H1 (cell line): Measurements from ENCODE around the gene RASAL2. TPM values are rescaled to one million over a fixed set of nuclear protein-coding genes. Genes with fewer than 3 reads are reported as not detected.

Source experiments
- CTCF ChIA-PET: fragments of 300-600 bp; sonication (Branson Sonifier 250); formaldehyde crosslinking; loops from one replicate; lab custom pipeline; 2021; ENCODE audit not compliant: partially characterized antibody; lab: Charles Lee
- POLR2A ChIA-PET: fragments of 300-600 bp; sonication (Branson Sonifier 250); formaldehyde crosslinking; loops from one replicate; lab custom pipeline; 2021; ENCODE audit warnings: inconsistent platforms; ENCODE audit not compliant: partially characterized antibody; lab: Charles Lee
- DNase-seq, 2 experiments: peaks; one replicate each; pipeline versions ENCODE4 v3.0.0 to v3.0.0-alpha.2; 2010 to 2022; ENCODE audit warnings: low spot score in 2 of 2, low read depth in 1 of 2, mixed read lengths in 1 of 2
- FAIRE-seq: peaks from 2 replicates; lab custom pipeline; 2011; peaks lifted over from hg19 to GRCh38; lab: Jason Lieb, UNC
- H2AFZ ChIP-seq: 2 replicates; pipeline ENCODE4 v1.8.1; 2012; ENCODE audit warnings: low read length, inconsistent platforms
- H2AK5ac ChIP-seq: 2 replicates; pipeline ENCODE4 v1.6.1; 2013; ENCODE audit warnings: low read depth, low read length
- H2BK120ac ChIP-seq: replicated peaks from 2 replicates; pipeline ENCODE3; 2013; ENCODE audit warnings: low read depth, low read length, inconsistent platforms
- H2BK12ac ChIP-seq: 2 replicates; pipeline ENCODE4 v1.6.1; 2013; ENCODE audit warnings: low read depth, low read length
- H2BK15ac ChIP-seq: 2 replicates; pipeline ENCODE4 v1.6.1; 2013; ENCODE audit warnings: low read length
- H2BK20ac ChIP-seq: 2 replicates; pipeline ENCODE4 v1.6.1; 2013; ENCODE audit warnings: low read length
- H2BK5ac ChIP-seq: 2 replicates; pipeline ENCODE4 v1.6.1; 2013; ENCODE audit warnings: low read depth, low read length
- H3K14ac ChIP-seq: 2 replicates; pipeline ENCODE4 v1.6.1; 2013; ENCODE audit warnings: inconsistent platforms; ENCODE audit not compliant: insufficient read length
- H3K18ac ChIP-seq: 2 replicates; pipeline ENCODE4 v1.6.1; 2013; ENCODE audit warnings: low read length; ENCODE audit errors: extremely low read depth
- H3K23ac ChIP-seq: 2 replicates; pipeline ENCODE4 v1.6.1; 2013; ENCODE audit warnings: inconsistent platforms; ENCODE audit not compliant: insufficient read length
- H3K23me2 ChIP-seq: 2 replicates; pipeline ENCODE4 v1.6.1; 2013; ENCODE audit warnings: low read depth, low read length
- H3K27ac ChIP-seq: 2 replicates; pipeline ENCODE4 v1.6.1; 2011; ENCODE audit warnings: low read depth, low read length, inconsistent platforms
- H3K27me3 ChIP-seq, 4 experiments: replicated peaks in 1 of 4; 1 replicate in 1 of 4; 2 replicates in 3 of 4; pipeline versions ENCODE4 v1.6.1 to v1.8.1; 2011 to 2013; ENCODE audit warnings: low read length in 3 of 4, mild to moderate bottlenecking in 3 of 4, inconsistent platforms in 2 of 4, mixed read lengths in 2 of 4, moderate library complexity in 1 of 4; ENCODE audit not compliant: control insufficient read depth in 3 of 4, insufficient read depth in 3 of 4; ENCODE audit errors: extremely low read depth in 1 of 4
- H3K36me3 ChIP-seq, 4 experiments: 2 replicates each; pipeline versions ENCODE4 v1.6.1 to v1.8.1; 2011 to 2013; ENCODE audit warnings: mild to moderate bottlenecking in 4 of 4, low read length in 3 of 4, moderate library complexity in 2 of 4, control low read depth in 1 of 4, inconsistent platforms in 1 of 4; ENCODE audit not compliant: insufficient read depth in 4 of 4, control insufficient read depth in 2 of 4
- H3K4ac ChIP-seq: replicated peaks from 2 replicates; pipeline ENCODE3; 2013; ENCODE audit warnings: low read length, low read depth, mixed read lengths, inconsistent platforms; ENCODE audit not compliant: insufficient read length
- H3K4me1 ChIP-seq, 4 experiments: replicated peaks in 1 of 4; 1 replicate in 1 of 4; 2 replicates in 3 of 4; pipeline versions ENCODE4 v1.6.1 to v1.8.1; 2011 to 2013; ENCODE audit warnings: low read length in 3 of 4, inconsistent platforms in 2 of 4, mixed read lengths in 1 of 4; ENCODE audit not compliant: insufficient read depth in 4 of 4, control insufficient read depth in 3 of 4
- H3K4me2 ChIP-seq, 2 experiments: 2 replicates each; pipeline versions ENCODE4 v1.6.1 to v1.8.1; 2011 to 2013; ENCODE audit warnings: low read depth in 2 of 2, low read length in 2 of 2, control low read depth in 1 of 2, inconsistent platforms in 1 of 2, mild to moderate bottlenecking in 1 of 2; ENCODE audit not compliant: insufficient read depth in 1 of 2
- H3K4me3 ChIP-seq, 4 experiments: fragments of 200-600, 300-600 bp in 1 of 4; sonication (generic), shearing (Covaris generic), sonication (Bioruptor Twin) in 1 of 4; 2 replicates each; pipeline versions ENCODE4 v1.5.1 to v1.8.1; 2011 to 2016; ENCODE audit warnings: low read length in 4 of 4, low read depth in 3 of 4, control low read depth in 2 of 4, inconsistent platforms in 2 of 4, mild to moderate bottlenecking in 2 of 4, mixed read lengths in 1 of 4, moderate library complexity in 1 of 4; ENCODE audit not compliant: insufficient read depth in 2 of 4; ENCODE audit errors: extremely low read depth in 1 of 4
- H3K56ac ChIP-seq: replicated peaks from 2 replicates; pipeline ENCODE3; 2013; ENCODE audit warnings: low read depth, mild to moderate bottlenecking, mixed read lengths, low read length, inconsistent platforms; ENCODE audit not compliant: insufficient read length
- H3K79me1 ChIP-seq: 2 replicates; pipeline ENCODE4 v1.6.1; 2013; ENCODE audit warnings: low read depth, low read length, control low read depth
- H3K79me2 ChIP-seq, 2 experiments: 2 replicates each; pipeline versions ENCODE4 v1.6.1 to v1.8.1; 2012 to 2013; ENCODE audit warnings: low read length in 2 of 2, mild to moderate bottlenecking in 2 of 2, inconsistent platforms in 1 of 2; ENCODE audit not compliant: insufficient read depth in 2 of 2, control insufficient read depth in 1 of 2
- H3K9ac ChIP-seq, 4 experiments: replicated peaks in 1 of 4; 1 replicate in 1 of 4; 2 replicates in 3 of 4; pipeline versions ENCODE4 v1.6.1 to v1.8.1; 2011 to 2013; ENCODE audit warnings: low read depth in 3 of 4, low read length in 3 of 4, control low read depth in 2 of 4, mild to moderate bottlenecking in 2 of 4, moderate library complexity in 2 of 4, inconsistent platforms in 1 of 4; ENCODE audit errors: extremely low read depth in 1 of 4
- H3K9me3 ChIP-seq, 2 experiments: 2 replicates each; pipeline versions ENCODE4 v1.6.1 to v1.8.1; 2012 to 2013; ENCODE audit warnings: mild to moderate bottlenecking in 2 of 2, moderate library complexity in 2 of 2, control low read depth in 1 of 2, inconsistent platforms in 1 of 2, low read depth in 1 of 2, low read length in 1 of 2, mixed read lengths in 1 of 2; ENCODE audit not compliant: insufficient read depth in 2 of 2
- H4K20me1 ChIP-seq, 2 experiments: replicated peaks in 1 of 2; 2 replicates each; pipeline versions ENCODE3 to v1.8.1; 2011 to 2013; ENCODE audit warnings: inconsistent platforms in 2 of 2, low read length in 2 of 2, mild to moderate bottlenecking in 1 of 2; ENCODE audit not compliant: insufficient read depth in 2 of 2, control insufficient read depth in 1 of 2
- H4K5ac ChIP-seq: 2 replicates; pipeline ENCODE4 v1.6.1; 2013; ENCODE audit warnings: low read length, low read depth, mixed read lengths, inconsistent platforms; ENCODE audit not compliant: insufficient read length
- H4K8ac ChIP-seq: 2 replicates; pipeline ENCODE4 v1.8.0; 2013; ENCODE audit warnings: mild to moderate bottlenecking, moderate library complexity, low read length, inconsistent platforms; ENCODE audit not compliant: insufficient read depth; ENCODE audit errors: extremely low read depth
- H4K91ac ChIP-seq: replicated peaks from 2 replicates; pipeline ENCODE3; 2013; ENCODE audit warnings: low read length, mixed read lengths, inconsistent platforms; ENCODE audit not compliant: insufficient read length
- ASH2L ChIP-seq: fragments of 200-600, 300-600 bp; sonication (generic); IDR thresholded peaks from one replicate; pipeline ENCODE4 v1.7.1; 2017; ENCODE audit warnings: low read length
- BCL11A ChIP-seq, 2 experiments: IDR thresholded peaks; one replicate each; pipeline ENCODE4 v1.6.1; 2011; ENCODE audit warnings: low read depth in 2 of 2, low read length in 2 of 2, mild to moderate bottlenecking in 2 of 2
- CBX5 ChIP-seq: fragments of 300-800, 300-1000 bp; sonication (generic); IDR thresholded peaks from 2 replicates; pipeline ENCODE4 v1.7.1; 2016; ENCODE audit warnings: antibody characterized with exemption, low read length, low read depth
- CREB1 ChIP-seq: IDR thresholded peaks from 2 replicates; pipeline ENCODE4 v1.6.1; 2012; ENCODE audit warnings: inconsistent platforms
- CTBP2 ChIP-seq: IDR thresholded peaks from 2 replicates; pipeline ENCODE4 v1.7.0; 2011; ENCODE audit warnings: borderline replicate concordance, mild to moderate bottlenecking, moderate library complexity, mixed read lengths, low read length; ENCODE audit not compliant: insufficient read depth, insufficient read length
- EZH2 ChIP-seq: fragments of 200-600 bp; sonication (generic); IDR thresholded peaks from 2 replicates; pipeline ENCODE4 v1.7.1; 2012; ENCODE audit warnings: low read depth, mild to moderate bottlenecking, moderate library complexity, low read length, inconsistent platforms; ENCODE audit not compliant: severe bottlenecking
- RNF2 ChIP-seq: fragments of 200-900, 300-1000 bp; sonication (generic); IDR thresholded peaks from 2 replicates; pipeline ENCODE4 v1.7.1; 2016; ENCODE audit warnings: borderline replicate concordance, low read depth, mild to moderate bottlenecking, antibody characterized with exemption, low read length; ENCODE audit not compliant: poor library complexity, severe bottlenecking; ENCODE audit errors: missing control alignments
- RXRA ChIP-seq: IDR thresholded peaks from 2 replicates; pipeline ENCODE4 v1.6.1; 2011; ENCODE audit warnings: low read depth, mild to moderate bottlenecking, low read length, moderate library complexity; ENCODE audit not compliant: insufficient read depth
- SIN3A ChIP-seq, 2 experiments: IDR thresholded peaks in 1 of 2; conservative IDR thresholded peaks in 1 of 2; 2 replicates each; pipeline ENCODE4 v1.6.1; 2011 to 2012; ENCODE audit warnings: low read length in 2 of 2, improper control_type of control experiment in 1 of 2, low read depth in 1 of 2, mild to moderate bottlenecking in 1 of 2
- SIRT6 ChIP-seq: IDR thresholded peaks from one replicate; pipeline ENCODE4 v1.7.1; 2012; ENCODE audit warnings: low read length, inconsistent platforms
- SIX5 ChIP-seq: IDR thresholded peaks from 2 replicates; pipeline ENCODE4 v1.6.1; 2011; ENCODE audit warnings: mild to moderate bottlenecking, low read depth, low read length
- SP2 ChIP-seq: IDR thresholded peaks from 2 replicates; pipeline ENCODE4 v1.6.1; 2012; ENCODE audit warnings: mild to moderate bottlenecking, low read length, inconsistent platforms
- TAF1 ChIP-seq: IDR thresholded peaks from 2 replicates; pipeline ENCODE4 v1.6.1; 2011; ENCODE audit warnings: mild to moderate bottlenecking, low read depth, low read length
- TEAD4 ChIP-seq: IDR thresholded peaks from 2 replicates; pipeline ENCODE4 v1.6.1; 2012; ENCODE audit warnings: low read depth, low read length, inconsistent platforms, mixed read lengths
- ZNF274 ChIP-seq: IDR thresholded peaks from 2 replicates; pipeline ENCODE4 v1.7.0; 2012; ENCODE audit warnings: low read length, borderline replicate concordance; ENCODE audit errors: extremely low read depth
- WGBS, 2 experiments: shearing (Covaris generic) in 1 of 2; methylation state at CpG; one replicate each; pipeline versions ENCODE4 v1.1.6 to v1.1.7; 2013 to 2015; ENCODE audit warnings: low lambda C conversion rate in 2 of 2, mixed read lengths in 2 of 2, inconsistent platforms in 1 of 2, low coverage in 1 of 2, missing lambda C conversion rate in 1 of 2; ENCODE audit not compliant: insufficient replicate concordance in 2 of 2, insufficient coverage in 1 of 2, insufficient read length in 1 of 2; ENCODE audit errors: extremely low coverage in 1 of 2, missing lambda C conversion rate in 1 of 2; 5-methylcytosine and 5-hydroxymethylcytosine counted together
- polyA plus RNA-seq, 7 experiments: library from polyadenylated mRNA; depleted of rRNA in 3 of 7; stranded (reverse) in 5 of 7; unstranded in 2 of 7; fragments of >200 nt in 5 of 7; fragments of 200-250 nt in 2 of 7; gene quantifications; 1 replicate in 5 of 7; 2 replicates in 1 of 7; 4 replicates in 1 of 7; pipeline versions ENCODE4 v1.2.1 to v1.2.3, GENCODE V29; 2011 to 2013; ENCODE audit warnings: missing spikeins in 2 of 7, mixed read lengths in 2 of 7
- total RNA-seq: library from RNA; stranded (reverse); fragmentation: NEBNext Ultra II Directional; extraction: Animal tissue kit (Norgen Biotek cat#: 25700); gene quantifications from 2 replicates; pipeline ENCODE4 v1.2.1, GENCODE V29; 2021

RASAL2 gene
- total and polyA plus RNA-seq, 2 of the 8 experiments (the other 6 are each of a cell fraction or from before 2014, with no cell fraction given), result 15.9 to 32.5 TPM

DNA sequence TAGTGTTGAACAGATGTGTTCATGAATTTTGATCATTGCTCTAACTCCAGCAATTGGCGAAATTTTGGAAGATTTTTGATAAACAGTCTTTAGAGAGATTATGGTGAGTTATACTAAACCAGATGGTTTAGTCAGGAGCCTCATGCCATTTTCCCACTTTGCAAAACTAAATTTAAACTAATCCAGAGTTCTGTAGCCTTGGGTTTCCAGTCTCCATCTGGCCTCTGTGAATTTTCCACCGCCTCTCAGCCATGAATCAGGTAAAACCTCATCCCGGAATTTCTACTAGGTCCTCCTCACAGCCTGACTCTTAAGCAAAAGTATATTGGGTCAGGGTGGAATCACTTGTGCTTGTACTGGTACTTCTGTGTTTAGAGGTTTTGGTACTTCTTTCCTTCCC is 358.1 kb downstream of the RASAL2 start:
- TF ChIP-seq SP2, result no peak
- TF ChIP-seq SIN3A (conservative IDR thresholded peaks at IDR 0.05 in 1 of 2, IDR thresholded peaks at IDR 0.05 in 1 of 2; ENCODE audit: low read depth in 1 of 2, low read length in 2 of 2), result no peak
- no peak for TF ChIP-seq TEAD4
- no peak for TF ChIP-seq RXRA
- no peak for TF ChIP-seq CREB1
- TF ChIP-seq CTBP2, result no peak
- no peak for TF ChIP-seq BCL11A (IDR thresholded peaks at IDR 0.05; ENCODE audit: low read depth in 2 of 2, low read length in 2 of 2)
- TF ChIP-seq SIX5, result no peak
- no peak for TF ChIP-seq EZH2
- TF ChIP-seq TAF1, result no peak
- TF ChIP-seq ASH2L, result no peak
- no peak for TF ChIP-seq RNF2
- TF ChIP-seq ZNF274, result no peak
- TF ChIP-seq CBX5, result no peak
- no peak for TF ChIP-seq SIRT6
- no peak overlapping the region for H2BK5ac ChIP-seq
- DNase-seq, result no peak

More for the DNA sequence above, 358.1 kb downstream of the RASAL2 start:
- H4K5ac ChIP-seq, result no peak overlapping the region
- no peak overlapping the region for H3K56ac ChIP-seq
- ChIA-PET CTCF (no interaction called here), POLR2A (no interaction called here)
- H3K4me1 ChIP-seq, result no peaks in the 10 kb centered on the region
- H3K4ac ChIP-seq, result no peak overlapping the region
- H2AK5ac ChIP-seq, result no peak overlapping the region
- no peak overlapping the region for H3K23ac ChIP-seq
- H3K23me2 ChIP-seq, result no peaks in the 10 kb centered on the region; the same call in 1 of the 2 replicates
- no peak overlapping the region for H2BK15ac ChIP-seq
- H3K79me1 ChIP-seq, result no peaks in the 10 kb centered on the region
- no peak overlapping the region for H2AFZ ChIP-seq
- H3K9ac ChIP-seq, result no peak overlapping the region
- no peak overlapping the region for H2BK12ac ChIP-seq
- no peaks in the 10 kb centered on the region for H3K9me3 ChIP-seq
- WGBS, 2 experiments, result 93% methylated on average over 3 of the region's 3 CpGs; no CpG with 5 or more reads in 1 of the 2 experiments
- peaks cover 0 to 11% (median 3%) of the 10 kb centered on the region in 4 experiments; a peak in 3 of 8 replicates for H3K36me3 ChIP-seq
- H3K79me2 ChIP-seq, result no peaks in the 10 kb centered on the region
- no peaks in the 10 kb centered on the region for H4K20me1 ChIP-seq
- H2BK20ac ChIP-seq, result no peak overlapping the region
- no peak for FAIRE-seq
- no peak overlapping the region for H3K18ac ChIP-seq
- H2BK120ac ChIP-seq, result no peak overlapping the region
- H3K27ac ChIP-seq, result no peak overlapping the region
- H3K27me3 ChIP-seq, result no peaks in the 10 kb centered on the region
- H4K91ac ChIP-seq, result no peak overlapping the region
- no peak overlapping the region for H3K4me3 ChIP-seq
- no peak overlapping the region for H3K4me2 ChIP-seq
- H3K14ac ChIP-seq, result no peak overlapping the region
- H4K8ac ChIP-seq, result no peak overlapping the region
